Subcutaneous abdominal adipose tissue (tissue), 5 donors: Measurements from ENCODE around the gene CCDC47.

Experiments
- H3K27ac ChIP-seq: one replicate; pipeline ENCODE4 v1.7.0; 2013; ENCODE audit warnings: low read depth, mild to moderate bottlenecking, inconsistent platforms, low read length, moderate library complexity
- H3K27me3 ChIP-seq, 5 donors: one replicate each; pipeline ENCODE4 v1.7.0; 2013; ENCODE audit warnings: low read length in 5 of 5, inconsistent platforms in 1 of 5; ENCODE audit not compliant: control insufficient read depth in 5 of 5, insufficient read depth in 4 of 5
- H3K36me3 ChIP-seq, 5 donors: one replicate each; pipeline ENCODE4 v1.7.0; 2013; ENCODE audit warnings: low read length in 5 of 5; ENCODE audit not compliant: control insufficient read depth in 5 of 5, insufficient read depth in 5 of 5
- H3K4me1 ChIP-seq, 5 donors: one replicate each; pipeline ENCODE4 v1.7.0; 2013; ENCODE audit warnings: low read length in 5 of 5, mild to moderate bottlenecking in 3 of 5, moderate library complexity in 1 of 5; ENCODE audit not compliant: control insufficient read depth in 5 of 5, insufficient read depth in 5 of 5
- H3K4me3 ChIP-seq, 5 donors: one replicate each; pipeline ENCODE4 v1.7.0; 2013; ENCODE audit warnings: low read length in 5 of 5, low read depth in 1 of 5
- H3K9ac ChIP-seq, 5 donors: one replicate each; pipeline ENCODE4 v1.7.0; 2013; ENCODE audit warnings: low read length in 5 of 5, mild to moderate bottlenecking in 4 of 5, moderate library complexity in 3 of 5
- H3K9me3 ChIP-seq, 5 donors: one replicate each; pipeline ENCODE4 v1.7.0; 2013; ENCODE audit warnings: low read length in 5 of 5; ENCODE audit not compliant: control insufficient read depth in 5 of 5
- donor health status: healthy.
- donor health status: healthy.
- donor health status: healthy.
- donor health status: healthy.
- donor health status: healthy.

CCDC47 gene

DNA sequence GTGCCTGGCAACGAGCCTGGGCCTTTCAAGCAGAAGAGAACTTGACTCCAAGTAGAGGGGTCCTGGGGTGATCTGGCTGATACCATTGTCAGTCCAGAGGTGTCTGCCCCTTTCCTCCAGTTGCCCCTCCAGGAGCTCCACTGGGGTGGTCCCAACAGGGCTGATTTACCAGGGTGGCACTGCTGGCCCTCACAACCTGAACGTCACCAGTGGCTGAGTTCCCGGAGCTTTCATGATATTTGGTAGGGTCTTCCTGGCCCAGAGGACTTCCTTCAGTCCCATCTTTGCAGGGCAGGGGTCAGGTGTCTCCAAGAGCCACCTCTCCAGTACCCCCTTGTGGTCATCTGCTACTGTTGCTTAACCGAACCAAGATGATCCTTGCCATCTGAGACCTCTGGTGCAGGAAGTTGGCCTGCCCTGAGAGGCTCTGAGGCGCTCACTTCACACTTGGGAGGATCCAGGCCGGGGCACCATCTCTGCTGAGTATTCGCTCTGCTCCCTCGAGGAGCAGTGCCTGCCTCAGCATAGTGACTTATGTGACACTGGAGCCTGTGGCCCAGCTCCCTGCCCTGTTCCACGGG, 76.9 kb downstream of the CCDC47 start:
- Histone ChIP-seq H3K4me3 (no peak overlapping the region), H3K27me3 (no peaks in the 10 kb centered on the region), H3K36me3 (peaks cover 0 to 40% (median 36%) of the 10 kb centered on the region in 5 donors), H3K9ac (no peak overlapping the region), H3K4me1 (peaks cover 4 to 54% (median 42%) of the 10 kb centered on the region in 5 donors), H3K9me3 (no peaks in the 10 kb centered on the region), H3K27ac (no peak overlapping the region)

DNA sequence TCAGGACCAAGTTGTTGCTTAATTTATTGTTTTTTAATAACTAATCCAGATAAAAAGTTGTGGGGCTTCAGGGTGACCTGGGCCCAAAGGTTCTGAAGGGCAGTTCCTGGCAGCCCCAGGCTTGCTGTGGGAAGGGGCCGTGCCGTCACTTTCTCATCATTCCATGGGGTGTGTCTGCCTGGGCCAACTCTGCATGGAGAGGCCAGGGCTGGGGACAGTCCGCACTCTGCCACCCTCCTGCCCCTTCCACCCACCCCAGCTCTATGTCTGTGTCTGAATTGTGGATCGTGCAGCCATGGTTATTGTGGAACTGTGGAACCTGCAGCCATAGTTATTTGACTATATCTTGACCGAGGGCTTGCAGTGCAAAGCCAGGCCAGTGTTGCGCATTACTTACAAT, 77.5 kb downstream of the CCDC47 start:
- Histone ChIP-seq H3K4me3 (no peak overlapping the region), H3K4me1 (peaks cover 0 to 48% (median 37%) of the 10 kb centered on the region in 5 donors), H3K9ac (no peak overlapping the region), H3K36me3 (peaks cover 0 to 46% (median 41%) of the 10 kb centered on the region in 5 donors), H3K27ac (no peak overlapping the region), H3K27me3 (no peaks in the 10 kb centered on the region), H3K9me3 (no peaks in the 10 kb centered on the region)
